Activated T-helper 17 cell treated with anti-CD3 and anti-CD28 coated beads, Interleukin-2, amount 50 U/mL, for 72 hours (primary cell): Measurements from ENCODE around the gene IL36A. TPM values are rescaled to one million over a fixed set of nuclear protein-coding genes. Genes with fewer than 3 reads are reported as not detected.

Source experiments
- ATAC-seq: fragments of 150-1000 bp; cut with Tn5 transposase; replicated peaks from 2 replicates; pipeline ENCODE4 v1.10.0; 2021; ENCODE audit warnings: mild to moderate bottlenecking, moderate library complexity
- H3K27ac Mint-ChIP-seq: one replicate; pipeline ENCODE4 v1.8.0; 2022; ENCODE audit warnings: mixed read lengths
- H3K27me3 Mint-ChIP-seq: one replicate; pipeline ENCODE4 v1.8.0; 2022; ENCODE audit warnings: mixed read lengths
- H3K36me3 Mint-ChIP-seq: one replicate; pipeline ENCODE4 v1.8.0; 2022; ENCODE audit warnings: low read depth, mild to moderate bottlenecking, mixed read lengths
- H3K4me1 Mint-ChIP-seq: one replicate; pipeline ENCODE4 v1.8.0; 2022; ENCODE audit warnings: mixed read lengths
- H3K4me3 Mint-ChIP-seq: one replicate; pipeline ENCODE4 v1.8.0; 2022; ENCODE audit warnings: mild to moderate bottlenecking, mixed read lengths
- H3K9me3 Mint-ChIP-seq: one replicate; pipeline ENCODE4 v1.8.0; 2022; ENCODE audit warnings: mixed read lengths
- total RNA-seq, 2 donors: library from RNA; stranded (reverse); gene quantifications; one replicate each; pipeline ENCODE4 v1.2.3, GENCODE V29; 2022

The IL36A gene
- total RNA-seq, 2 donors from 2014 or later: not detected

DNA sequence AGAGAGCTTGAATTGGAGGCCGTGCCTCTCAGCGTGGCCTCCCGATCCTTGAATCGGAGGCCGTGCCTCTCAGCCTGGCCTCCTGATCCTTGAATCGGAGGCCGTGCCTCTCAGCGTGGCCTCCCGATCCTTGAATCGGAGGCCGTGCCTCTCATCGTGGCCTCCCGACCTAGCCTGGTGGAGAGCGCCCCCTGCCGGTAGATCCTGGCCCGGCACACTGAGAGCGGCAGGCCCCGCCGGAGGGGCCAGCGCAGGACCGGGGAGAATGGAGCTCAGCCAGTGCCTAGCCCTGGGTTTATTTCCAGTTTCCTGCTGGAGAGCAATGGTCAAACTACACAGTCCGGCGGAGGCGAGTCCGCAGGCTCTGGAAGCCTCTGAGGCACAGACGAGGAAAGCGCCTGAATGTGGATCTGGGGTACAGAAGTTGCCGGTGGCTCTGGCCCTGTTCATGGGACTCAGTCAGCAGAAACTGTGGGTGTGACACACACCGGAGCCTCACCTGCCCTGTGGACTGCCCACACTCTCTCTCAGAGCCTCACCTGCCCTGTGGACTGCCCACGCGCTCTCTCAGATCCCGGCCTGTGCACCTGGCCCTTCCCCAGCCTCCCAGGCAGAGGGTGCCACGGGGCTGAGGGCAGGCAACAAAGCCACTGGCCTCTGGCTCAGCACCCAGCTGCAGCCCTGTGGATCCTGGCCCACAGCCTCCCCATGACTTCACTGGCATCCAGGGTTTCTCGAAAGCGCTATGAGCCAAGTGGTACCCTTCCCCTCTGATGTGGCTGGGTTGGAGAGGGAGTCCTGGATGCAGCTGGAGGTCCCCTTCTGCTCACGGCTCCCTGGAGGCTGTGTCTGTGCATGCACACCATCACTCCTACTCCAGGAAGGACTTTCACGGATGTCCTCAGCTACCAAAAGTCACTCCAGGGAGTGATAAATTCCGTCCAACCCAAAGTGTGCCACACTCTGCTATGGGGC lies 45.9 kb downstream of the IL36A start:
- peaks cover 4% of the 10 kb centered on the region for H3K27me3 Mint-ChIP-seq
- H3K36me3 Mint-ChIP-seq: no peaks in the 10 kb centered on the region
- H3K4me1 Mint-ChIP-seq: peaks cover 4% of the 10 kb centered on the region
- no peak overlapping the region for H3K4me3 Mint-ChIP-seq
- H3K27ac Mint-ChIP-seq: no peak overlapping the region
- ATAC-seq: no peak
- peaks cover 9% of the 10 kb centered on the region for H3K9me3 Mint-ChIP-seq

GRCh38 chr2:113052396-113052917 lies 47.2 kb downstream of the IL36A start, which contains the start of gene IL36B:
Gene IL36B (minus strand): TSS chr2:113052867.
- peaks cover 4% of the 10 kb centered on the region for H3K27me3 Mint-ChIP-seq

DNA sequence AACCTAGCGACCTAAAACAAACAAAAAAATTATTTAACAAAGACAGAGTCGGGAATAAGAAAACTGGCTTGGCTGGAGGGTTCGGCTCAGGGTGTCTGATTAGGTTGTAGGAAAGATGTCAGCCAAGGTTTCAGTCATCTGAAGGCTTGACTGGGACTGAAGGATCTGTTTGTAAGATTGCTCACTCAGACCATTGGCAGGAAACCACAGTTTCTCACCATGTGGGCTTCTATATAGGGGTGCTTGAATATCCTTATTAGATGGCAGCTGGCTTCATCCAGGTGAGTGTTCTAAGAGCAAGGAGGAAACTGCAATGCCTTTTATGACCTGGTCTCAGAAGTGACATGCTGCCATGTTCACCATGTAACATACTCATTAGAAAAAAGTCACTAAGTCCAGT lies 48.4 kb downstream of the IL36A start:
- Mint-ChIP-seq H3K36me3 (no peaks in the 10 kb centered on the region), H3K9me3 (peaks cover 12% of the 10 kb centered on the region), H3K27ac (no peak overlapping the region), H3K4me3 (no peak overlapping the region), H3K4me1 (peaks cover 4% of the 10 kb centered on the region), H3K27me3 (peaks cover 3% of the 10 kb centered on the region)
- peak; percentile 59 for ATAC-seq

More at GRCh38 chr2:113052396-113052917, 47.2 kb downstream of the IL36A start, which contains the start of gene IL36B:
- peaks cover 12% of the 10 kb centered on the region for H3K9me3 Mint-ChIP-seq
- H3K4me1 Mint-ChIP-seq: peaks cover 4% of the 10 kb centered on the region
- H3K36me3 Mint-ChIP-seq: no peaks in the 10 kb centered on the region
- H3K4me3 Mint-ChIP-seq: no peak within 1 kb of the TSS
- no peak within 1 kb of the TSS for H3K27ac Mint-ChIP-seq
- ATAC-seq: no peak

DNA sequence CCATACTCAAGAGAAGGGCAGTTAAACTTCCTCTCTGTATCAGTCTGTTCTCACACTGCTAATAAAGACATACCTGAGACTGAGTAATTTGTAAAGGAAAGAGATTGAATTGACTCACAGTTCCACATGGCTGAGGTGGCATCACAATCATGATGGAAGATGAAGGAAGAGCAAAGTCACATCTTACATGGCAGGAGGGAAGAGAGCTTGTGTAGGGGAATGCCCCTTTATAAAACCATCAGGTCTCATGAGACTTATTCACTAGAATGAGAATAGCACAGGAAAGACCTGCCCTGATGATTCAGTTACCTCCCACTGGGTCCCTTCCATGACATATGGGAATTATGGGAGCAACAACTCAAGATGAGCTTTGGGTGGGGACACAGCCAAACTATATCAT lies 48.8 kb downstream of the IL36A start:
- Mint-ChIP-seq H3K9me3 (peaks cover 12% of the 10 kb centered on the region), H3K27ac (no peak overlapping the region), H3K4me1 (peaks cover 4% of the 10 kb centered on the region), H3K4me3 (no peak overlapping the region), H3K27me3 (peaks cover 3% of the 10 kb centered on the region), H3K36me3 (no peaks in the 10 kb centered on the region)
- peak; percentile 83 for ATAC-seq

DNA sequence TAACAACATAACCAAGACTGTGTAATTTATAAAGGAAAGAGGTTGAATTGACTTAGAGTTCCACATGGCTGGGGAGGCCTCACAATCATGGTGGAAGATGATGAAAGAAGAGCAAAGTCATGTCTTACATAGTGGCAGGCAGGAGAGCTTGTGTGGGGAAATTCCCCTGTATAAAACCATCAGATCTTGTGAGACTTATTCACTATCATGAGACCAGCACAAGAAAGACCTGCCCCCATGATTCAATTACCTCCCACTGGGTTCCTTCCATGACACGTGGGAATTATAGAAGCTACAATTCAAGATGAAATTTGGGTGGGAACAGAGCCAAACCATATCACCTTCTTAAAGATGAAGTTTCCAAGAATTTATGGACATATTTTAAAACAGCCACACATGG lies 51.3 kb downstream of the IL36A start:
- no peaks in the 10 kb centered on the region for H3K36me3 Mint-ChIP-seq
- no peak overlapping the region for H3K27ac Mint-ChIP-seq
- ATAC-seq: peak; percentile 31
- H3K4me3 Mint-ChIP-seq: no peak overlapping the region
- peaks cover 4% of the 10 kb centered on the region for H3K4me1 Mint-ChIP-seq
- H3K9me3 Mint-ChIP-seq: peaks cover 12% of the 10 kb centered on the region
- H3K27me3 Mint-ChIP-seq: peaks cover 3% of the 10 kb centered on the region

- Mint-ChIP-seq H3K36me3 (no peaks in the 10 kb centered on the region), H3K27ac (no peak overlapping the region), H3K27me3 (peaks cover 3% of the 10 kb centered on the region), H3K4me3 (no peak overlapping the region), H3K9me3 (peaks cover 12% of the 10 kb centered on the region), H3K4me1 (peaks cover 4% of the 10 kb centered on the region)
- ATAC-seq: no peak
Measured at GRCh38 chr2:113057117-113057516, 51.9 kb downstream of the IL36A start.

Other genes starting within 250 kb of the IL36A start
- gene CKAP2L, start 240.8 kb upstream of the IL36A start, total RNA-seq: 10 to 100 TPM; 31.4 to 35.8 TPM
- gene IL1A, start 221.0 kb upstream of the IL36A start, total RNA-seq: 10 to 100 TPM in 1 of 2 donors, 1 to 10 TPM in 1; 4.3 to 27.1 TPM
- under 1 TPM in 1 of 2 donors, not detected in 1; 0.40 TPM for gene IL1B, start 168.7 kb upstream of the IL36A start, total RNA-seq
- gene IL37, start 94.3 kb upstream of the IL36A start, total RNA-seq: under 1 TPM in 1 of 2 donors, not detected in 1; 0.78 TPM
- gene IL36G, start 27.5 kb upstream of the IL36A start, total RNA-seq: under 1 TPM in 1 of 2 donors, not detected in 1; 0.48 TPM
- gene IL36B, start 47.4 kb downstream of the IL36A start, total RNA-seq: not detected
- gene IL36RN, start 53.7 kb downstream of the IL36A start, total RNA-seq: not detected
- not detected for gene IL1F10, start 62.5 kb downstream of the IL36A start, total RNA-seq
- gene IL1RN, start 122.1 kb downstream of the IL36A start, total RNA-seq: 10 to 100 TPM; 12.8 to 32.8 TPM
- 100 to 1,000 TPM; 300 to 503 TPM for gene PSD4, start 168.5 kb downstream of the IL36A start, total RNA-seq